ENCODE measurements around the gene CDC25B.

CDC25B gene
- total RNA-seq = 35.9 to 304 (median 260) reads per million in 3 experiments

- DNase-seq = peak; percentile 79
These were observed at the start of gene CDC25B for GRCh38 chr20:3795511-3796468. TSS of gene CDC25B (plus strand) at chr20:3796310. CDS start at chr20:3796532, 222 bp downstream.

GRCh38 chr20:3747471-3747870 lies 48.6 kb upstream of the CDC25B start:
- no peak for DNase-seq

GRCh38 chr20:3748073-3748472 lies 48.0 kb upstream of the CDC25B start:
- no peak for DNase-seq

- DNase-seq = no peak
These were observed 46.9 kb upstream of the CDC25B start for GRCh38 chr20:3749087-3749688.

GRCh38 chr20:3749689-3750531 lies 46.2 kb upstream of the CDC25B start:
- no peak for DNase-seq

GRCh38 chr20:3751305-3751674 lies 44.8 kb upstream of the CDC25B start:
- DNase-seq = no peak

- peak; percentile 64 for DNase-seq
These were observed 44.3 kb upstream of the CDC25B start for GRCh38 chr20:3751675-3752385.

GRCh38 chr20:3752386-3752759 lies 43.7 kb upstream of the CDC25B start:
- no peak for DNase-seq

- peak; percentile 57 for DNase-seq
These were observed 43.0 kb upstream of the CDC25B start for GRCh38 chr20:3753098-3753497.

- DNase-seq = no peak
These were observed 42.4 kb upstream of the CDC25B start for GRCh38 chr20:3753501-3754275.

- no peak for DNase-seq
These were observed 41.9 kb upstream of the CDC25B start for GRCh38 chr20:3754276-3754630.

- DNase-seq = no peak
These were observed 40.8 kb upstream of the CDC25B start for GRCh38 chr20:3755269-3755668.

- DNase-seq = no peak
These were observed 40.2 kb upstream of the CDC25B start for GRCh38 chr20:3755814-3756480.

GRCh38 chr20:3757268-3757667 lies 38.8 kb upstream of the CDC25B start:
- no peak for DNase-seq

- DNase-seq = no peak
These were observed 37.5 kb upstream of the CDC25B start for GRCh38 chr20:3758566-3758965.

- DNase-seq = no peak
These were observed 36.7 kb upstream of the CDC25B start for GRCh38 chr20:3759316-3759823.

GRCh38 chr20:3759884-3760283 lies 36.2 kb upstream of the CDC25B start:
- no peak for DNase-seq

- no peak for DNase-seq
These were observed 35.3 kb upstream of the CDC25B start for GRCh38 chr20:3760655-3761348.

GRCh38 chr20:3763671-3764601 lies 32.2 kb upstream of the CDC25B start:
- no peak for DNase-seq

All from central memory CD4-positive, alpha-beta T cell (primary cell).